Mammary epithelial cell (primary cell): Measurements from ENCODE around the gene DNAH3.

Source experiments
- CTCF ChIP-seq, 2 donors: IDR thresholded peaks in 1 of 2; conservative IDR thresholded peaks in 1 of 2; 2 replicates each; pipeline ENCODE4 v1.5.1; 2011 to 2012; ENCODE audit warnings: inconsistent platforms in 2 of 2, low read length in 2 of 2, mild to moderate bottlenecking in 2 of 2, control low read depth in 1 of 2, low read depth in 1 of 2; ENCODE audit not compliant: insufficient read depth in 1 of 2; ENCODE audit errors: extremely low read depth in 1 of 2
- EZH2 ChIP-seq: IDR thresholded peaks from 2 replicates; pipeline ENCODE4 v1.6.1; 2012; ENCODE audit warnings: low read length, inconsistent platforms, borderline replicate concordance

GRCh38 chr16:21028728-21029127 is 121.9 kb downstream of the DNAH3 start:
- TF ChIP-seq CTCF (conservative IDR thresholded peaks at IDR 0.05 in 1 of 2, IDR thresholded peaks at IDR 0.05 in 1 of 2; ENCODE audit: extremely low read depth in 1 of 2, insufficient read depth in 1 of 2, low read depth in 1 of 2, low read length in 2 of 2): no peak
- TF ChIP-seq EZH2: no peak
